GM18951 (cell line): ENCODE data around the gene TMEM101.
"Not testable (repeated sequence)": the region's sequence is repeated elsewhere in the genome, so short reads cannot be mapped to it uniquely, and the experiment has no call there.

Experiments used
- POLR2A ChIP-seq: IDR thresholded peaks from 4 replicates; pipeline ENCODE4 v1.6.1; 2011; ENCODE audit warnings: mild to moderate bottlenecking; ENCODE audit not compliant: insufficient read length, insufficient read depth; ENCODE audit errors: extremely low read depth
- in situ Hi-C: fragments of 300-500 bp; cut with MboI; formaldehyde crosslinking; loops from one replicate; pipeline ENCODE4 v1.12.0; 2022; ENCODE audit warnings: low sequenced_read_pairs, mixed read lengths, inconsistent platforms; ENCODE audit not compliant: unreplicated experiment

Gene TMEM101

DNA sequence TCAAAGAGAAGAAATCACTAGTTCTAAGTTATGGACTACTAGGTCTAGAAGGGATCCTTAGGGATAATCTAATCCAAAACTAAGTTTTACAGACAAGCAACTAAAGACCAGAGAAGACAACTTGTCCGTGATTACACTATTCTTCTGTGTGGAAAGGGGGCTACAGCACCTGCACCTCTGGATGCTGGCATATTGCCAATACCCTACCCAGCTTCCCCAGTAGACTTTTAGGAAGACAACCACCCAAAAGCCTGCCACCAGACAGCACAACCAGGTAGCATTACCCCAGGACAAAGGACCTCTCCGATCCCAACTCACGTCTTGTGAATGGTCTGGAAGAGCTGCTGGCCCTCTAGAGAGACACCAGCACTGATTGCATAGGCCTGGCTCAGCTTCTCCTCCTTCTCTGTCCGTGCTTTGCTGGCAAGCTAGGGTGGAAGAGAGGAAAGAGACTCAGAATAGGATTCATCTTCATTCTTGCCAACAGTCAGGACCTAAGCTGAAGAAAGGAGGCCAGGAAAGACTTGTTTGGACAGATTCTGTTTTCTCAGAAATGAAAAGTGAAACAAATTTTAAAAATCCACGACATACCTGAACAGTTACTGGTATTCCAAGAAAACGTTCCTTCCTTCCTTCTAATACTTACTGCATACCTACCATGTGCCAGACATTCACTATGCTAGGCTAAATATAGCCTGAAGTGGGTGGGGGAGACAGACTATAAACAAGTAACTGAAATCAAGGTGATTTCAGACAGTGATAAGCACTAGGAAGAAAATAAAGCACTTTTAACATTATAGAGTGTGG is 25.3 kb upstream of the TMEM101 start:
- in situ Hi-C loops: no loop called here
- no peak for TF ChIP-seq POLR2A

GRCh38 chr17:44038604-44039011 is 23.8 kb upstream of the TMEM101 start:
- in situ Hi-C loops: no loop called here
- TF ChIP-seq POLR2A: no peak

- no peak for TF ChIP-seq POLR2A
- in situ Hi-C loops: no loop called here
These were observed 22.7 kb upstream of the TMEM101 start for GRCh38 chr17:44037471-44037870.

- in situ Hi-C loops: not testable (repeated sequence)
These were observed 19.9 kb upstream of the TMEM101 start for GRCh38 chr17:44034688-44035087.

GRCh38 chr17:44033861-44034408 is 19.2 kb upstream of the TMEM101 start:
- in situ Hi-C loops: no loop called here
- TF ChIP-seq POLR2A: no peak

- in situ Hi-C loops: no loop called here
- TF ChIP-seq POLR2A: no peak
These were observed 15.7 kb upstream of the TMEM101 start for GRCh38 chr17:44030482-44030881.

GRCh38 chr17:44029736-44030135 is 15.0 kb upstream of the TMEM101 start:
- no peak for TF ChIP-seq POLR2A
- in situ Hi-C loops: no loop called here

DNA sequence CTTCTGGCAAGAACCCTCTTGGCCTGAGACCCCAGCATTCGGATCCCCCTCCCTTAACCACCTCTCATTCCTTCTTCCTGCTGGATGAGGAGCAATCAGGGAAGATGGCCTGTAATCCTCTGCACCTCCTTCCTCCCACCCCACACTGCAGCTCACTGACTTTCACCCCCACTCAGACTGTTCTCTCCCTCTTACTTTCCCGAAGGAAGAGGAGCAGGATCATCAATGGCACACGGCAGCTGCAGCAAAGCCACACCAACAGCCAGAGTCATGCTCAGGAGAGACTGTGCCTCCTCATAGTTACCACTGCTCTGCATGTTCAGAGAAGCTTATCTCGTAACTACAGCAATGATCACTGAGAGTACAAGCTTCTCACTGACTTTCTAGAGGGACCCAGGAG is 10.1 kb upstream of the TMEM101 start:
- TF ChIP-seq POLR2A: no peak
- in situ Hi-C loops: no loop called here

DNA sequence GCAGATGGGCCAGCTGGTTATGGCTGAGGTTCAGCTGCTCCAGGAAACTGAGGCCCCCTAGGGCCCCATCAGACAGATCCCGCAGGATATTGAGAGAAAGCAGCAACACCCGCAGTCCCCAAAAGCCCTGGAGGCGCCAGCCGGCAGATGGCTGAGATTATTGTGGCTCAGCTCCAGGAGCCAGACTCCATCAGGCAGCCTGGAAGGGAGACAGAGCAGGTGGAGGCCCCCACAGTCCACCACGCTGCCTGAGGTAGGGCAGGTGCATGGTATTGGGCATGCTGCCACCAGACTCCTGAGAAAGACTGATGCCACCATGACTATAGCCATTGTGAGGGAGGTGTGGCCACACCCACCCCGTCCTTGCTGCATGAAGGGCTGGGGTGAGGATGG is 9.5 kb upstream of the TMEM101 start:
- TF ChIP-seq POLR2A: no peak
- in situ Hi-C loops: no loop called here

DNA sequence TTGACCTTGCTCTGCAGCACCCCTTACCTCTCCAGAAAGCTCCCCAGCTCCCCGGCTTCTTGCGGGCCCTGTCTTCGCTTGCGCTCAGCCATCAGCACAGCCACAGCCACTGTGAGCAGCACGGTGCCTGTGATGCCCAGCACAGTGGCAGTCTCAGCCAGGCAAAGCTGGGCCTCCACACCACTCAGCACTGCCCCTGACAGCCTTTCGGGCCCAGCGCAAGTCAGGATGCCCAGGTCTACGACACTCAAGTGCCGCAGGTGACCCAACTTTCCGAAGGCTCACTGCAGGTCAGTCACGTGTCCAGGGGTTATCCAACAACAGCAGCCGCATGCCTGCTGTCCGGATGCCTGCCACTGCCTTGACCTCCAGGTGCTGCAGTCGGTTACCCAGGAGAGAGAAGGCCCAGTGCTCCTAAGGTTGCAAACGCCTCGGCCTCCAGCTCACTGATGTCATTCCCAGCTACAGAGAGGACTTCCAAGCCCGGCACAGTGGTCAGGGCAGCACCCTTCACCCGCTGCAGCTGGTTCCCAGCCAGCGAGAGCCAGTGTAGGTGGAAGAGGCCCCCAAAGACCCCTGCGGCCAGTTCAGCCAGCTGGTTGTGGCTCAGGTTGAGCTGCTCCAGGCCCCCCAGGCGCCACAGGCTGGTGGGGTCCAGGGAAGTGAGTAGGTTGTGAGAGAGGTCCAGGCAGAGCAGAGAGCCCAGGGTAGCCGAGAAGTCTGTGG is 8.9 kb upstream of the TMEM101 start:
- in situ Hi-C loops: no loop called here

GRCh38 chr17:44022246-44022645 is 7.5 kb upstream of the TMEM101 start:
- in situ Hi-C loops: no loop called here
- no peak for TF ChIP-seq POLR2A

More for the DNA sequence above, 8.9 kb upstream of the TMEM101 start:
- TF ChIP-seq POLR2A: no peak

- in situ Hi-C loops: not testable (repeated sequence)
These were observed 6.5 kb upstream of the TMEM101 start for GRCh38 chr17:44021227-44021626.

GRCh38 chr17:44014133-44014436 is 678 bp downstream of the TMEM101 start:
- in situ Hi-C loops: no loop called here
- no peak for TF ChIP-seq POLR2A

GRCh38 chr17:44012874-44013273 is 1.9 kb downstream of the TMEM101 start:
- no peak for TF ChIP-seq POLR2A
- in situ Hi-C loops: no loop called here
